Measurements from ENCODE around the gene DSCAM.

The DSCAM gene

GRCh38 chr21:40066221-40066620 is 780.7 kb downstream of the DSCAM start:
- H3K4me3 ChIP-seq (ENCODE audit: low read depth in 1 of 5, low read length in 5 of 5), result no peak overlapping the region
- H3K9me3 ChIP-seq (ENCODE audit: control insufficient read depth in 5 of 5, low read length in 5 of 5), result no peaks in the 10 kb centered on the region
- H3K27me3 ChIP-seq (ENCODE audit: control insufficient read depth in 5 of 5, insufficient read depth in 4 of 5, low read length in 5 of 5), result peaks cover 2 to 3% (median 3%) of the 10 kb centered on the region in 5 donors
- H3K36me3 ChIP-seq (ENCODE audit: control insufficient read depth in 5 of 5, insufficient read depth in 5 of 5, low read length in 5 of 5), result no peaks in the 10 kb centered on the region
- H3K27ac ChIP-seq (ENCODE audit: low read depth, low read length), result no peak overlapping the region
- H3K9ac ChIP-seq (ENCODE audit: low read length in 5 of 5), result no peak overlapping the region
- no peaks in the 10 kb centered on the region for H3K4me1 ChIP-seq (ENCODE audit: control insufficient read depth in 5 of 5, insufficient read depth in 5 of 5, low read length in 5 of 5)

GRCh38 chr21:40060083-40060677 is 786.8 kb downstream of the DSCAM start:
- Histone ChIP-seq H3K27me3 (ENCODE audit: control insufficient read depth in 5 of 5, insufficient read depth in 4 of 5, low read length in 5 of 5) (peaks cover 0 to 3% (median 2%) of the 10 kb centered on the region in 5 donors), H3K36me3 (ENCODE audit: control insufficient read depth in 5 of 5, insufficient read depth in 5 of 5, low read length in 5 of 5) (no peaks in the 10 kb centered on the region), H3K27ac (ENCODE audit: low read depth, low read length) (no peak overlapping the region), H3K9ac (ENCODE audit: low read length in 5 of 5) (no peak overlapping the region), H3K4me3 (ENCODE audit: low read depth in 1 of 5, low read length in 5 of 5) (no peak overlapping the region), H3K4me1 (ENCODE audit: control insufficient read depth in 5 of 5, insufficient read depth in 5 of 5, low read length in 5 of 5) (no peaks in the 10 kb centered on the region), H3K9me3 (ENCODE audit: control insufficient read depth in 5 of 5, low read length in 5 of 5) (no peaks in the 10 kb centered on the region)

- no peak overlapping the region for H3K27ac ChIP-seq (ENCODE audit: low read depth, low read length)
- H3K9me3 ChIP-seq (ENCODE audit: control insufficient read depth in 5 of 5, low read length in 5 of 5), result no peaks in the 10 kb centered on the region
- no peak overlapping the region for H3K4me3 ChIP-seq (ENCODE audit: low read depth in 1 of 5, low read length in 5 of 5)
- no peaks in the 10 kb centered on the region for H3K36me3 ChIP-seq (ENCODE audit: control insufficient read depth in 5 of 5, insufficient read depth in 5 of 5, low read length in 5 of 5)
- H3K9ac ChIP-seq (ENCODE audit: low read length in 5 of 5), result no peak overlapping the region
- H3K27me3 ChIP-seq (ENCODE audit: control insufficient read depth in 5 of 5, insufficient read depth in 4 of 5, low read length in 5 of 5), result no peaks in the 10 kb centered on the region
- H3K4me1 ChIP-seq (ENCODE audit: control insufficient read depth in 5 of 5, insufficient read depth in 5 of 5, low read length in 5 of 5), result peaks cover 0 to 11% (median 0%) of the 10 kb centered on the region in 5 donors
These were observed 789.6 kb downstream of the DSCAM start for GRCh38 chr21:40057331-40057730.

GRCh38 chr21:40056031-40056430 is 790.9 kb downstream of the DSCAM start:
- H3K36me3 ChIP-seq (ENCODE audit: control insufficient read depth in 5 of 5, insufficient read depth in 5 of 5, low read length in 5 of 5), result no peaks in the 10 kb centered on the region
- no peaks in the 10 kb centered on the region for H3K27me3 ChIP-seq (ENCODE audit: control insufficient read depth in 5 of 5, insufficient read depth in 4 of 5, low read length in 5 of 5)
- H3K9me3 ChIP-seq (ENCODE audit: control insufficient read depth in 5 of 5, low read length in 5 of 5), result no peaks in the 10 kb centered on the region
- H3K4me1 ChIP-seq (ENCODE audit: control insufficient read depth in 5 of 5, insufficient read depth in 5 of 5, low read length in 5 of 5), result peaks cover 0 to 11% (median 0%) of the 10 kb centered on the region in 5 donors
- H3K27ac ChIP-seq (ENCODE audit: low read depth, low read length), result no peak overlapping the region
- no peak overlapping the region for H3K9ac ChIP-seq (ENCODE audit: low read length in 5 of 5)
- no peak overlapping the region for H3K4me3 ChIP-seq (ENCODE audit: low read depth in 1 of 5, low read length in 5 of 5)

- H3K27me3 ChIP-seq (ENCODE audit: control insufficient read depth in 5 of 5, insufficient read depth in 4 of 5, low read length in 5 of 5), result no peaks in the 10 kb centered on the region
- H3K4me1 ChIP-seq (ENCODE audit: control insufficient read depth in 5 of 5, insufficient read depth in 5 of 5, low read length in 5 of 5), result peaks cover 0 to 11% (median 0%) of the 10 kb centered on the region in 5 donors
- no peak overlapping the region for H3K9ac ChIP-seq (ENCODE audit: low read length in 5 of 5)
- no peaks in the 10 kb centered on the region for H3K36me3 ChIP-seq (ENCODE audit: control insufficient read depth in 5 of 5, insufficient read depth in 5 of 5, low read length in 5 of 5)
- no peak overlapping the region for H3K4me3 ChIP-seq (ENCODE audit: low read depth in 1 of 5, low read length in 5 of 5)
- H3K27ac ChIP-seq (ENCODE audit: low read depth, low read length), result no peak overlapping the region
- H3K9me3 ChIP-seq (ENCODE audit: control insufficient read depth in 5 of 5, low read length in 5 of 5), result no peaks in the 10 kb centered on the region
These were observed 792.6 kb downstream of the DSCAM start for GRCh38 chr21:40054403-40054802.

GRCh38 chr21:40053007-40053406 is 794.0 kb downstream of the DSCAM start:
- Histone ChIP-seq H3K4me3 (ENCODE audit: low read depth in 1 of 5, low read length in 5 of 5) (no peak overlapping the region), H3K27ac (ENCODE audit: low read depth, low read length) (no peak overlapping the region), H3K4me1 (ENCODE audit: control insufficient read depth in 5 of 5, insufficient read depth in 5 of 5, low read length in 5 of 5) (peaks cover 0 to 11% (median 0%) of the 10 kb centered on the region in 5 donors), H3K27me3 (ENCODE audit: control insufficient read depth in 5 of 5, insufficient read depth in 4 of 5, low read length in 5 of 5) (no peaks in the 10 kb centered on the region), H3K9ac (ENCODE audit: low read length in 5 of 5) (no peak overlapping the region), H3K9me3 (ENCODE audit: control insufficient read depth in 5 of 5, low read length in 5 of 5) (no peaks in the 10 kb centered on the region), H3K36me3 (ENCODE audit: control insufficient read depth in 5 of 5, insufficient read depth in 5 of 5, low read length in 5 of 5) (no peaks in the 10 kb centered on the region)

GRCh38 chr21:40052276-40052675 is 794.7 kb downstream of the DSCAM start:
- H3K9me3 ChIP-seq (ENCODE audit: control insufficient read depth in 5 of 5, low read length in 5 of 5), result no peaks in the 10 kb centered on the region
- no peak overlapping the region for H3K9ac ChIP-seq (ENCODE audit: low read length in 5 of 5)
- no peak overlapping the region for H3K4me3 ChIP-seq (ENCODE audit: low read depth in 1 of 5, low read length in 5 of 5)
- no peaks in the 10 kb centered on the region for H3K36me3 ChIP-seq (ENCODE audit: control insufficient read depth in 5 of 5, insufficient read depth in 5 of 5, low read length in 5 of 5)
- no peak overlapping the region for H3K27ac ChIP-seq (ENCODE audit: low read depth, low read length)
- no peaks in the 10 kb centered on the region for H3K27me3 ChIP-seq (ENCODE audit: control insufficient read depth in 5 of 5, insufficient read depth in 4 of 5, low read length in 5 of 5)
- H3K4me1 ChIP-seq (ENCODE audit: control insufficient read depth in 5 of 5, insufficient read depth in 5 of 5, low read length in 5 of 5), result peaks cover 0 to 11% (median 0%) of the 10 kb centered on the region in 5 donors

- Histone ChIP-seq H3K27ac (ENCODE audit: low read depth, low read length) (no peak overlapping the region), H3K27me3 (ENCODE audit: control insufficient read depth in 5 of 5, insufficient read depth in 4 of 5, low read length in 5 of 5) (no peaks in the 10 kb centered on the region), H3K4me1 (ENCODE audit: control insufficient read depth in 5 of 5, insufficient read depth in 5 of 5, low read length in 5 of 5) (peaks cover 0 to 11% (median 0%) of the 10 kb centered on the region in 5 donors), H3K9ac (ENCODE audit: low read length in 5 of 5) (no peak overlapping the region), H3K9me3 (ENCODE audit: control insufficient read depth in 5 of 5, low read length in 5 of 5) (no peaks in the 10 kb centered on the region), H3K36me3 (ENCODE audit: control insufficient read depth in 5 of 5, insufficient read depth in 5 of 5, low read length in 5 of 5) (no peaks in the 10 kb centered on the region), H3K4me3 (ENCODE audit: low read depth in 1 of 5, low read length in 5 of 5) (no peak overlapping the region)
These were observed 795.2 kb downstream of the DSCAM start for GRCh38 chr21:40051801-40052200.

- Histone ChIP-seq H3K9ac (ENCODE audit: low read length in 5 of 5) (no peak overlapping the region), H3K4me1 (ENCODE audit: control insufficient read depth in 5 of 5, insufficient read depth in 5 of 5, low read length in 5 of 5) (peaks cover 0 to 11% (median 0%) of the 10 kb centered on the region in 5 donors), H3K27me3 (ENCODE audit: control insufficient read depth in 5 of 5, insufficient read depth in 4 of 5, low read length in 5 of 5) (no peaks in the 10 kb centered on the region), H3K4me3 (ENCODE audit: low read depth in 1 of 5, low read length in 5 of 5) (no peak overlapping the region), H3K36me3 (ENCODE audit: control insufficient read depth in 5 of 5, insufficient read depth in 5 of 5, low read length in 5 of 5) (no peaks in the 10 kb centered on the region), H3K9me3 (ENCODE audit: control insufficient read depth in 5 of 5, low read length in 5 of 5) (no peaks in the 10 kb centered on the region), H3K27ac (ENCODE audit: low read depth, low read length) (no peak overlapping the region)
These were observed 797.0 kb downstream of the DSCAM start for GRCh38 chr21:40049931-40050290.

- Histone ChIP-seq H3K27ac (ENCODE audit: low read depth, low read length) (no peak overlapping the region), H3K9ac (ENCODE audit: low read length in 5 of 5) (no peak overlapping the region), H3K4me1 (ENCODE audit: control insufficient read depth in 5 of 5, insufficient read depth in 5 of 5, low read length in 5 of 5) (peaks cover 0 to 11% (median 0%) of the 10 kb centered on the region in 5 donors)
These were observed 797.7 kb downstream of the DSCAM start for GRCh38 chr21:40049031-40049930.

More at GRCh38 chr21:40049031-40049930, 797.7 kb downstream of the DSCAM start:
- Histone ChIP-seq H3K4me3 (ENCODE audit: low read depth in 1 of 5, low read length in 5 of 5) (no peak overlapping the region), H3K27me3 (ENCODE audit: control insufficient read depth in 5 of 5, insufficient read depth in 4 of 5, low read length in 5 of 5) (no peaks in the 10 kb centered on the region), H3K36me3 (ENCODE audit: control insufficient read depth in 5 of 5, insufficient read depth in 5 of 5, low read length in 5 of 5) (no peaks in the 10 kb centered on the region), H3K9me3 (ENCODE audit: control insufficient read depth in 5 of 5, low read length in 5 of 5) (no peaks in the 10 kb centered on the region)

All from subcutaneous abdominal adipose tissue (tissue), 5 donors.